GM18858 (cell line): ENCODE data around the gene GRN.
"Not testable (repeated sequence)": the region's sequence is repeated elsewhere in the genome, so short reads cannot be mapped to it uniquely, and the experiment has no call there.

Experiments used
- ATAC-seq: cut with Tn5 transposase; IDR thresholded peaks from one replicate; pipeline ENCODE4 v1.9.1; 2021; ENCODE audit not compliant: unreplicated experiment

GRN gene

DNA sequence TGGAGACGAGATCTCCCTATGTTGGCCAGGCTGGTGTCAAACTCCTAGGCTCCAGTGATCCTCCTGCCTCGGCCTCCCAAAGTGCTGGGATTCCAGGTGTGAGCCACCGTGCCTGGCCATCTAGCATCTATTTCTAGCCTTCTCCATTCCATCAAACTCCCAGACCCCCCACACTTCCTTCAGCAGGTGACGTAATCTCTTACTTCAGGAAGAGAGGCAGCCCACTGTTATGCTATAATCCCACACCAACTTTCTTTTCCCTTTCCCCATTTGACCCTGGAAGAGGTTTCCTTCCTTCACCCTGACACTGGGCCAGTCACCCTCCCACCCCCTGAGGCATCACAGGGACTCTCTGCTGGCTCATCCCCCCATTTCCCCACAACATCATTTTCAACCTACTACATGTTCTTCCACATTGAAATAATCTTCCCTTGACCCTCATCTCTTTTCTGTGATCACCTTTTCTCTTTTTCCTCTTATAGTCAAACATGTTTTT lies 36.8 kb downstream of the GRN start:
- no peak for ATAC-seq

DNA sequence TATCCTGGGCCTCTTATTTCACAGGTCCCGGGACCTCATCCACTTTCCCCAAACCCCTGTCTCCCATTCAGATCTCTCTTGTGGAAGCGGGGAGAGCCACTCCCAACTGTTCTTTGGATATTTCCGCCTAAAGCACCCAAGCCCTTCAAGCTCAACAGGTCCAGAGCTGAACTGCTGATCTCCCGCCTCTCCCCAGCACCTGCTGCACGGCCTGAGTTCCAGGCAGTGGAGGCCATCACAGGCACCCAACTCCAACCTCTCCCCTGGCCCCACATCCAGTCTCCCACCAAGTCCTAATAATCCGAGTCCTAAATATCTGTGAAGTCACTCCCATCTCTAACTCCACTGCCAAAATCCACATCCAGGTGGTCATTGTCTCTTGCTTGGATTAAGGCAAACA lies 37.8 kb downstream of the GRN start:
- ATAC-seq, result no peak

DNA sequence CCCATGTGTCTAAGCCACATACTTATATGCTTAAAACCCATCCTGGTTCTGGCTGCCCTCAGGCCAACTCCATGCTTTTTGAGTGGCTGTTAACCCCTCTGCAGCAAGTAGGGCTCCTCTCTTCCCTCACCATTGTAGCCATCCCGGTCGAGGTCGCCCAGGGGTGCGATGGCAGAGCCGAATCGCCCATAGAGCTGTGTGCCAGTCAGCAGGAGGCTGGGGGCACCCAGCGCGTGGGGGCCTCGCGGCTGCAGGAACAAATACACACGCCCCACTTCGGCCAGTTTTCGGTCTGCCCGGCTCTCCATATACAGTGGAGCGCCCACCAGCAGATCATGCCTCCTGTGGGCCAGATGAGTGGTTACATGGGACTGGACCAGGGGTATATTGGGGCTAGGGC lies 38.3 kb downstream of the GRN start:
- ATAC-seq, result no peak

DNA sequence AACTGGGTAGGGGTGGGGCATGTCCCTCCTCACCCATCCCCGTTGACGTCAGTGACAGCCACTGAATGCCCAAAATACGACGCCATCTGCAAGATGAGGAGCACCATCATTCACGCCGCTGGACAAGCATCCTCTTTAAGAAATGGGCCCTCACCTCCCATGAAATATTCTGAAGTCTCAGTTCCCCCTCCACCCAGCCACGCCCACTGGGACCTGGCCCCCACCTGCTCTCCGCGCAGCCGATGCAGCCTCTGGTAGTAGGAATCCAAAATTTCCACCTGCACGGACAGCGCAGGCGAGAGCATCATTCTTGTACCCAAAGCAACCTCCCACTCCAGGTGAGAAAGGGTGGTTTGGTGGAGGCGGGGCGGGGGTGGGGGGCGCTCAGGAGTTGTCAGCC lies 38.8 kb downstream of the GRN start:
- no peak for ATAC-seq

DNA sequence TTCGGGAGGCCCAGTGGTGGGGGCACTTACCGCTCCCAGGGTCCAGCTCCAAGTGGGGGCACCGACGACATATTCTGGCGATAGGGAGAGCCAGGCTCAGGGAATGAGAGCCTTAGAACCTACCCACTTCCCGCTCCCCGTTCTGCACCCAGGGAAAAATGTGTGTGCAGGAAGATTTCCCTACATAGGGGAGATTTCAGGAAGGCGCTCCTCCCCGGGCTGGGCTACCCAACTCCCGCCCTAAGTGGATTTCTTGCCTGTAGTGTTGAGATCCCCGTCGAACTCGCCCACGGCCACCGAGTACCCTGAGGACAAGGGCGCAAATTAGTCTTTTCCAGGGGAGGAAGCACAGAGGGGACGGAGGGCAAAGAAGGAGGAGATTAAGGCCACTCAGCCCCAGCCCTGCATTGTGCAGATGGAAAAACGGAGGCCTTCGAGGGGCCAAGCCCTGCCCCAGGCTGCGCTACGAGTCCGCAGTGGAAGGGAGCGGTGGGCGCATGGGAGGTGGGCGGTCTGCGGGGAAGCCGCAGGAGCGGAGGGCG lies 39.2 kb downstream of the GRN start:
- no peak for ATAC-seq

DNA sequence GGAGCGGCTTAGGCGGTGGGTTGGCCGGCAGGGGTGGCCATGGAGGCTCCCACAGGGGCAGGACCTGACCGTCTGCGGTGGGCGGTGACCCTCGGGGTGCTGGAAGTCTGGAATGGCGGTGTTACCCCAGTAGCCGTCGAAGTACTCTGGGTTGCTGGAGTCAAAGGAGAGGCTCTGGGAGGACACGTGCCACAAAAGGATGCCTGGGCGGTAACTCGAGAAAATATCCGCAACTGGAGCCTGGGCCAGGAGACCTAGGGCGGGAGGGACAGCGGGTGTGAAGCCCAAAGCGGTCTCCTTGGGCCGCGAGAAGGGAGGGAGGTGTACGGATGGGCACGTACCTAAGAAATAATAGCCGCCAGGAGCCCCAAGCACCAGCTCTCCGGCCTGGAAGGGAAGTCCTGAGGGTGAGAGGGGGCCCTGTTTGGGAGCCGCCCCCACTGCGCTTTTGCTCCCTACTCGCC lies 39.8 kb downstream of the GRN start:
- no peak for ATAC-seq

DNA sequence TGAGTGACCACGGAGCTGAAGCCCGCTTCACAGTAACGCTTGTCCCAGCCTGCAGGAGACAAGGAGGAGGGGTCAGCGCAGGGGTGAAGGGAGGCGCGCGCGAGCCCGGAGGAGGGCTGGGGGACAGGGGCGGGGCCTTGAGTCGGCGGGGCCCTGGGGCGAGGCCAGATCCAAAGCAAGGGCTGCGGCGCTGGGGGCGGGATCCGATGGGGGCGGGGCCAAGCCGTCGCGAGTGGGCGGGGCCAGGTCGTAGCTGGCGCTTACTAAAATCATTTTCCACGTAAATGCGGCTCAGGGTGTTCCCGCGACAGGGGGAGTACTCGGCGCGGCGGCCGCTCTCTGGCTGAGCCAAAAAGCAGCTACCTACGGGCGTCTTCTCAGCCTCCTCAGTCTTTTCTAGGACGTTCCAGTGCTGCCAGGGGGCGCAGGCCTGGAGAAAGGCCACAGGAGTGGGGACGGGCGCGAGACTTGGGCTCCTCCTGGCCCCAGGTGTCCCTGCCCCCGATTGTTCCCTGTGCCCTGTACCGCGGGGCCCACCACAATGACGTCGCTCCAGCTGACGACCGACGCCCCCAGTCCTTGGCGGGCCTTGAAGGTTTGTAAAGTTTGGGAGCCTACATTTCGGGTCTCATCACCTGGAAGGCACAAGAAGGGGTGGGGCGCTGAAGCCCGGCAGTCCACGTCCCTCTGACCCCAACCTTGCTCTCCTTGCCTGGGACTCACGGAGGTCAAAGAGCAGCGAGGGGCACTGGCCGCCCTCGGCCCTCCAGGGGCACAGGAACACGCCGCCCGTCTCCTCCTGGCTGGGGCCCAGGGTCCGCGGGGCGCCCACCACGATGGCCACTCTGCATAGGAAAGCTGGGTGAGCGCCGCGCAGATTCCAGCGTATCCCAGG lies 40.4 kb downstream of the GRN start:
- ATAC-seq, result no peak

DNA sequence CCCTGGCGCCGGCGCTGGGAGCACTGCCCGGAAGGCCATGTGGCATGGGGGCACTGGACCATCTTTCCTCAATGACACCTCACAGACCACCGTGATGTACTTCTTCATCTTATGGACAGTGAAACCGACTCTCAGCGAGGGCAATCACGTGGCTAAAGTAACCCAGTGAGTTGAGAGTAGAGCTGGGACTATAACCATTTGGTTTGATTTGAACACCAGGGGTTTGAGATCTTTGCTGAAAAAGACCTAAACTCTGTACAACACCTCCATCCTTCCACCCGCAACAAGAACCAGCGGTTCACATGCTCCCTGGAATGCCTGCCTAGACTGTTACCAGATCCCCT lies 41.1 kb downstream of the GRN start:
- no peak for ATAC-seq

DNA sequence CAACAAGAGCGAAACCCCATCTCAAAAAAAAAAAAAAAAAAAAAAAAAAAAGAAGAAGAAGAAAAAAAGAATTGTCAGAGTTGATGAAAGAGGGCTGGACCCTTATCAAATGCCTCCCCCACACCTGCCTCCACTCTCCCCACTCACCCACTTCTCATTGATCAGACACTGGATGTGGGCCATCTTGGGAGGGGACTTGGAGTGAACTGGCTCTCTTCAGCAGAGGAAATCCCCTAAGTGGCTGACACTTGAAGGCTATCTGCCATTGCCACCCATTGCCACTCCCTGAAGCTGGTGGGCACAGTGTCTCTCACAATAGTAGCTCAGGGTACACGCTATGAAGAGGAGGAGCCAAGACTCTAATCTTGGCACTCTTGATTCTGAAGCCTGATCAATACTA lies 42.7 kb downstream of the GRN start:
- ATAC-seq, result no peak

DNA sequence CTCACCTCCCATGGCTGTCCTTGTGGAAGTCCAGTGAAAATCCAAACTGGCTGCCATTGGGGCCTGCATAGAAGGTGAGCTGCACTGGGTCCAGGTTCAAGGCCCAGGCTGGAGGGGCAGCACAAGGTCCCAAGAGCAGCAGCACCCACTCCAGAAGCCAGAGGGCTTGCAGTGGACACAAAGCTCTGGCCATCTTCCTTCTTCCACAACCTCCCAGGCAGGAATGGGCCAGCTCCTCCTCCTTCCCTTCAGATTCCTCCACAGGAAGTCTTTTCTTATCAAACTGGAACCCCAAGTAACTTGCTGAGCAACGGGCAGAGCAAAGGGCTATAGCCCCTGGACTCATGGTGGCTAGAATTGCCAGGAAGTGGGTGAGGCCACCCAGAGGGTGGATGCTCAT lies 44.2 kb downstream of the GRN start, which contains the start of gene ITGA2B:
Gene ITGA2B (minus strand): TSS at position 369 of the 400 bp plus-strand sequence. CDS start 176 bp downstream, at position 193.
- ATAC-seq, result no peak

DNA sequence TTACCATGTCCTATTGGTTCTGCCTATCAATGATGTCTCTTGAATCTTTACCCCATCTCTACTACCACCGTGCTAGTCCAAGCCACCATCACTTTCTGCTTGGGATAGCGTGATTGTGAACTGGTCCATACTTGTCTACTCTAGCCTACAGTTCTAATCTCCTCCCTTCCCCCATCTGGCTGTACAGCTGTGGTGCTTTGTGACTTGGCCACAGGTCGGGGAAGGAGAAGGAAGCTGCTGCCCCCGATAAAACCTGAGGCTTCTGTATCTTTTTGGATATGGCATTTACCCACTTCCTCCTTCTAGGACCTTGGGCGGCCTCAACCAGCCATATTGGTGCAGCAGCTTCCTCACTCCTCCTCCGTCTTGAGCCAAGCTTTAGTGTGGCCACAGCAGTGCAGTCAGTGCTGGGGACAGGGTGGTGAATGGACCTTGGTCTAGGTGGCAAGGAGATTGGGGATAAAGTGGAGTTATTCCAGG lies 44.7 kb downstream of the GRN start:
- no peak for ATAC-seq

DNA sequence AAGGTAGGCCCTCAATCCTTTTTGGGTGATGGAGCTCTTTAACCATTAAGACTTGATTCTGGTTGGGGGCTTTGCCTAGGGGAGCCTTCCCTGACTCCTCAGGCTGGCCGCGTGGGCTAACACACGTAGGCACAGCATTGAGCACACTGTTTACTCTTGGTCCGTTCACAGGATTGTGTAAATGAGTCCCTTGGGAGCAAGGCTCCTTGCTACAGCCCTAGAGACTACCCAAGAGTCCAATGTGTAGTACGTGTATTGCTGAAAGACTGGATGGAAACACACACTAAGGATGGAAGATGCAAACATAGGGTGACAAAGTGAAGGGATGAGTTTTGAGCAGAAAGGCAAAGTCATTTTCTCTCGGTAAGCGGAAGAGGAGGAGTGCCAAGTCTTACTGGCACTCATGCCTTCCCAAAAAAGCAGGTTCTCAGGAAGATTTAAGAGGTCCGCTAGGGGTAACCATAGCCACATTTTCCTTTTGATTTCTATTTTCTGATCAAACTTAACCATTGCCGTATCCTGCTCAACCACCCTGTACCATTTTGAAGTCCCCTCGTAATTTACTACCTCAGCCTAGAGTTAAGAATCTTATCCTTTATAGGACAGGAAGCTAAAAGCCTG lies 45.3 kb downstream of the GRN start:
- no peak for ATAC-seq

DNA sequence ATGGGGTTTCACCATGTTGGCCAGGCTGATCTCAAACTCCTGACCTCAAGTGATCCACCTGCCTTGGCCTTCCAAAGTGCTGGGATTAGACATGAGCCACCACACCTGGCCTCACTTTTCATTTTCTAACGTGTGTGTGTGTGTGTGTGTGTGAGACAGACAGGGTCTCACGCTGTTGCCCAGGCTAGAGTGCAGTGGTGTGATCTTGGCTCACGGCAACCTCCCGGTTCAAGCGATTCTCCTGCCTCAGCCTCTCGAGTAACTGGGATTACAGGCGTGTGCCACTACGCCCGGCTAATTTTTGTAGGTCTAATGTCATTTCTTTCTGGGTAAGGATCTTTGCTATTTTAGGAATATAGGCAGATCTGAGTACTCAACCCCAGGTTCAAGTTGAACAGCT lies 49.0 kb downstream of the GRN start:
- not testable (repeated sequence) for ATAC-seq

DNA sequence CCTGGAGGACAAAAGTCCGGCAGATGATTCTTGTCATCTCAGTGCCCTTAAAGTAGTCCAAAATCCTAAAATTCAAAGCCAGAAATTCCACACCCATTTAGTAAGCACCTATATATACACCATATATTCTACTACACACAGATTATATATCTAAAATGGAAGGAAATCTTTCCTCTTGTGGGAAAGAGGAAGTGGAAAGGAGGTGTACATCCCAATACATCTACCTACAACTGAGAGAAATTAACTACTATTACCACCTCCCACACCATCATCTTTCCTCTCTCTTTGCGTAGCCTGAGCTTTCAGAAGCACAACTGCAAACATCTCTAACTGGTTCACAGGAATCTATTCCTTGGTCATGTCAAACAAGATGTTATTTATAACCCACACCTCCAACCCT lies 49.7 kb downstream of the GRN start:
- ATAC-seq, result no peak

DNA sequence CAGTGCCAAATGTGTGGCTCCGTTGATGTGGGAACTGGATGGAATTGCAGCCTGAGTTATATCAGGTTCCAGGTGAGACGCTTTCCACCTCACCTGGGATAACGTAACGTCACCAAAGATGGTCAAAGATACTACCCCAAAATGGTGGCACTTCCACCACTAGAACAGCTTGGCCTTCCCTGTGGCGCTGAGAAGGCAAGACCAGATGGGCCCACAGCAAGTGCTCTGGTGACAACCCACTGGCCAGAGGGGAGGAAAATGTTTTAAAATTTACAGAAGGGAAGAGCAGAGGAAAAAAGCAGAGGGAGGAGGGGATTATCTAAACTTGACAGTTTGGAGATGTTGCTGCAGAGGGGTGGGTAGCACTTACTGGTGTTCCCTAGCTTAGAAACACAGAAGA lies 51.8 kb downstream of the GRN start:
- no peak for ATAC-seq

DNA sequence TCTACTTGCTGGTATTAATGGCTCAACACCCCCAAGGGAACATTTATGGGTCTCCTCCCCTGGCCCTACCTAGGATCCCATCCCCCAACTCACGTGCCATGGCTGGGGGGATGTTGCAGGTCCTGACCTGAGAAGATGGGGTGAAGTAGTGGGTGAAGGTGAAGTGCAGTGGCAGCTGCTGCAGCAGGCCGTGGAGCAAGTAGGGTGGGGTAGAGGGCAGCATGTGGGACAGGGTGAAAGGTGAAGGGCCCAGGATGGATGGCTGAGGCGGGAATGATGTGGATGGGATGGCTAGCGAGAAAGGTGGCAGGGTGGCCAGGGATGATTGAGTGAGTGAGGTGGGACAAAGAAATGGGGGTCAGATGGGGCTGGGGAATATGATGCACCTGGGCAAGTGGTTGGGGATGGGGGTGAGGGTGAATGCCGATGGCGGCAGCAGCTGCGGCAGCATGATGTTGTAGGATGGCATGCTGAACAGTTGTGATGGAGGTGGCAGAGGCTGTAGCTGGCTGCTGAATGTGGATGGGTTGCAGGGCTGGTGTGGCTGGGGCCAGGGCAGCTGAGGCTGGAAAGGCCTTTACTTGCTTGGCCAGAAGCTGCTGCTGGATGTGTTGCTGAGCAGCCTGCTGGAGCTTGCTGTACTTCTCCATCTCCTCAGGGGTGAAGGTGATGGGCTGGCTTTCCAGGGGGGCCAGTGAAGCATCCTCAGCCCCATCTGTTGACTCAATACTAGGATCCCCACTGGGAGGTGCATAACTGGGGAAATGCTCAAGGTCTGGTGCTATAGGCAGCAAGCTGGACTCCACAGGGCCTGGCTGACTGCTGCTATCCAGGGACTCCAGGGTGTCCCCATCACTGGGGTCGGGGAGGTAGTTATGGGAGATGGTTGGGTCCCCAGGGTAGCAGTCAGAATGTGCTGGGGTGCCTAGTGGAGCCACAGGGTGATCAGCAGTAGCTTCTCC lies 52.7 kb downstream of the GRN start:
- ATAC-seq, result no peak

DNA sequence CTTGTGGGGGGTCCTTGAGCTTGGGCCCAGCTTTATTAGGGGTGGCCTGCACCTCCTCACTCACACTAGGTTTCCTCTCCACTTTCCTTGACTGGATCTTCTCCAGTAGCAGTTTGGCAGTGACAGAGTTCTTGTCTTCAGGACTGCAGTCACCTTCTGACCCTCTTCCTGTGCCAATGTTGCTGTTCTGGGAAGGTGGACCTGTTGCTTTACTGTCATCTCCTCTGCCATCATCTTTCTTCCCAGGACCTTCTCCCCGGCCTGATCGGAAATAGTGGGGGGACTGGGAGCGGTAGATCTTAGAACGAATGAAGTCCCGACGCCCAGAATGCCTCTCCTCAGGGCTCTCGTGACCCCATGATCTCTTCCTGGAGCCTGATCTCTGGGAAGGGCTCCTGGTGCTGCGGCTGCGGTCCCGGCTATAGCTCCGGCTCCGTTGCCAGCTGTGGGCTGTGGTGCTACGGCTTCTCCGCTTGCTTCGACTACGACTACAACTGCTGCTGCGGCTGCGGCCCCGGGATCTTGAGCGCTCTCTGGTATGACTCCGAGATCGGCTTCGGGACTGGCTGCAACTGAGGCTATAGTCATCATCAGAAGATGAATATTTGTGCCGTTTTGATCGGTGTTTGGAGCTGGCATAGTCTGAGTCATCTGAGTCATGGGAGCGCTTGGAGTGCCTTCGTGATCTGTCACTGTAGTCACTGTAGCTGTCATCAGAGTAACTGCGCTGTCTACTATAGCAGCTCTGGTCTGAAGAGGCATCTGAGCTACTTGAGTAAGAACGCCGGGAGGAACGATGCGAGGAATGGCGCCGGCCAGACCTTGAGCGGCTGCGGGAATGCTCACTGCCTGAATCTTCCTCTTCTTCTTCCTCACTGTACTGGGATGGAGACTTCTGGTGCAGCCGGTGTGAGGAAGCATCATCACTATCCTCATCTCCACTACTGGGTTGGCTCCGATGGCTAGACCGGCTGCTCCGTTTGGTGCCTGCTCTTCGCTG lies 53.9 kb downstream of the GRN start:
- ATAC-seq, result no peak

DNA sequence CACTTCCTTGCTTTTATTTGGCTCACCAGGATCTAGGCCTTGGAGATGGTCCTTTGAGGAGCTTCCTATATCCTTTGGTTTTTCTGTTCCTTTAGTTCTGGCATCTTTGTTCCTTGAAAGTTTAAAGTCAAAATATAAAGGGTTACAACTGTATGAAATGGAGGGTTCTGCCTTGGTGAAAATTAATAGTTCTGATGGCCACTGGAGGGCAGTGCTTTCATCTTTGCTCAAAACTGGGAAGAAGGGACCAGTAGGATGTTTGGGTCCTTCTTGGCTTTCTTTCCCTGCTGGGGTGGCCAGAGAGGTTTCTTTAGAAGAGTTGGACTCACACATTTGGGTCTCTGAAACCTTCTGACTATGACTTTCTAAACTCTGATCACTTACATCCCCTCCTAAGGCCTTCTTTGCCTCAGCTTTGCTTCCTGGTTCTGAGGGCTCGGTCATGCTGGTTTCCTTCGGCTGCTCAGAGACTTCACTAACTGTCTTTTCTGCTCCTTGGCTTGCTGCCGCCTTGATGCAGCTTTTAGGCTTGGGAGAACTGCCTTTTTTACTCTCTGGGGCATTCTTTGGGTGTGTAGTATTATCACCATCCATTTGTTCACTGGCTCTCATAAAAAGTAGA lies 55.2 kb downstream of the GRN start:
- no peak for ATAC-seq
